Liver (tissue), 9 donors: Measurements from ENCODE around the gene GAS2L3. TPM values are rescaled to one million over a fixed set of nuclear protein-coding genes. Genes with fewer than 3 reads are reported as not detected.

Experiments
- DNase-seq: peaks from one replicate; pipeline ENCODE4 v3.0.0-alpha.2; 2017; ENCODE audit warnings: low spot score
- H3K27ac ChIP-seq, 2 donors: one replicate each; pipeline ENCODE4 v1.7.0; 2013; ENCODE audit warnings: inconsistent platforms in 2 of 2, low read length in 2 of 2, control low read depth in 1 of 2, low read depth in 1 of 2, mild to moderate bottlenecking in 1 of 2
- H3K27me3 ChIP-seq, 4 donors: one replicate each; pipeline versions ENCODE4 v1.6.1 to v1.7.0; 2013; ENCODE audit warnings: low read length in 3 of 4, inconsistent platforms in 1 of 4, mild to moderate bottlenecking in 1 of 4, moderate library complexity in 1 of 4; ENCODE audit not compliant: control insufficient read depth in 4 of 4, insufficient read depth in 4 of 4
- H3K36me3 ChIP-seq, 4 donors: one replicate each; pipeline versions ENCODE4 v1.6.1 to v1.7.0; 2013; ENCODE audit warnings: low read length in 3 of 4, mild to moderate bottlenecking in 3 of 4, low read depth in 1 of 4, moderate library complexity in 1 of 4; ENCODE audit not compliant: control insufficient read depth in 4 of 4, insufficient read depth in 3 of 4
- H3K4me1 ChIP-seq, 4 donors: one replicate each; pipeline versions ENCODE4 v1.6.1 to v1.7.0; 2013; ENCODE audit warnings: low read length in 3 of 4, mild to moderate bottlenecking in 3 of 4, moderate library complexity in 1 of 4; ENCODE audit not compliant: control insufficient read depth in 4 of 4, insufficient read depth in 4 of 4
- H3K4me3 ChIP-seq, 3 donors: one replicate each; pipeline versions ENCODE4 v1.6.1 to v1.7.0; 2013; ENCODE audit warnings: low read length in 3 of 3, control low read depth in 1 of 3, low read depth in 1 of 3, mild to moderate bottlenecking in 1 of 3
- H3K9ac ChIP-seq, 2 donors: one replicate each; pipeline ENCODE4 v1.7.0; 2013; ENCODE audit warnings: low read length in 2 of 2, mild to moderate bottlenecking in 2 of 2, moderate library complexity in 2 of 2, control low read depth in 1 of 2, low read depth in 1 of 2
- H3K9me3 ChIP-seq, 4 donors: one replicate each; pipeline versions ENCODE4 v1.6.1 to v1.7.0; 2013; ENCODE audit warnings: low read length in 3 of 4; ENCODE audit not compliant: control insufficient read depth in 4 of 4
- ATF3 ChIP-seq: IDR thresholded peaks from 2 replicates; pipeline ENCODE4 v1.6.1; 2016; ENCODE audit warnings: antibody characterized with exemption
- CTCF ChIP-seq: fragments of 150-350 bp; IDR thresholded peaks from 2 replicates; pipeline ENCODE4 v1.5.1; 2017; ENCODE audit warnings: improper control_type of control experiment, low read depth, low read length; ENCODE audit not compliant: missing input control
- EGR1 ChIP-seq, 2 donors: IDR thresholded peaks; 2 replicates each; pipeline ENCODE4 v1.6.1; 2016 to 2018; ENCODE audit warnings: antibody characterized with exemption in 2 of 2, low read depth in 2 of 2
- FOXA1 ChIP-seq: IDR thresholded peaks from 2 replicates; pipeline ENCODE4 v1.6.1; 2016; ENCODE audit warnings: antibody characterized with exemption
- FOXA2 ChIP-seq: IDR thresholded peaks from 2 replicates; pipeline ENCODE4 v1.6.1; 2016; ENCODE audit warnings: antibody characterized with exemption
- GABPA ChIP-seq, 2 donors: IDR thresholded peaks in 1 of 2; conservative IDR thresholded peaks in 1 of 2; 2 replicates each; pipeline ENCODE4 v1.6.1; 2016; ENCODE audit warnings: antibody characterized with exemption in 2 of 2, mild to moderate bottlenecking in 1 of 2, moderate library complexity in 1 of 2
- HNF4A ChIP-seq, 2 donors: conservative IDR thresholded peaks; 2 replicates each; pipeline ENCODE4 v1.6.1; 2016; ENCODE audit warnings: antibody characterized with exemption in 2 of 2, mild to moderate bottlenecking in 2 of 2
- HNF4G ChIP-seq: IDR thresholded peaks from 2 replicates; pipeline ENCODE4 v1.6.1; 2016; ENCODE audit warnings: antibody characterized with exemption
- JUND ChIP-seq, 2 donors: IDR thresholded peaks; 2 replicates each; pipeline ENCODE4 v1.6.1; 2016; ENCODE audit warnings: antibody characterized with exemption in 2 of 2
- NR2F2 ChIP-seq: IDR thresholded peaks from 2 replicates; pipeline ENCODE4 v1.6.1; 2016; ENCODE audit warnings: antibody characterized with exemption
- RAD21 ChIP-seq, 2 donors: IDR thresholded peaks; 2 replicates each; pipeline ENCODE4 v1.6.1; 2016; ENCODE audit warnings: antibody characterized with exemption in 2 of 2, mild to moderate bottlenecking in 2 of 2
- RXRA ChIP-seq, 2 donors: IDR thresholded peaks; 2 replicates each; pipeline ENCODE4 v1.6.1; 2017 to 2018; ENCODE audit warnings: antibody characterized with exemption in 2 of 2, mild to moderate bottlenecking in 1 of 2
- SP1 ChIP-seq: IDR thresholded peaks from 2 replicates; pipeline ENCODE4 v1.6.1; 2018; ENCODE audit warnings: antibody characterized with exemption, mild to moderate bottlenecking
- TAF1 ChIP-seq: conservative IDR thresholded peaks from 2 replicates; pipeline ENCODE4 v1.6.1; 2016; ENCODE audit warnings: antibody characterized with exemption, mild to moderate bottlenecking
- YY1 ChIP-seq: IDR thresholded peaks from 2 replicates; pipeline ENCODE4 v1.6.1; 2016; ENCODE audit warnings: antibody characterized with exemption, mild to moderate bottlenecking
- ZBTB33 ChIP-seq: IDR thresholded peaks from 2 replicates; pipeline ENCODE4 v1.6.1; 2016; ENCODE audit warnings: antibody characterized with exemption
- WGBS: extraction: QIAGEN DNeasy Blood & Tissue Kit; methylation state at CpG from one replicate; pipeline ENCODE4 v1.1.7; 2013; 5-methylcytosine and 5-hydroxymethylcytosine counted together
- polyA plus RNA-seq, 2 donors: library from polyadenylated mRNA; stranded (reverse) in 1 of 2; unstranded in 1 of 2; fragments of 200-250 nt in 1 of 2; fragments of >200 nt in 1 of 2; fragmentation: Nextera tagmentation in 1 of 2; extraction: Ambion mirVana in 1 of 2; gene quantifications; one replicate each; pipeline versions ENCODE4 v1.2.1 to v1.2.3, GENCODE V29; 2013 to 2015
- total RNA-seq, 2 donors: library from RNA; depleted of rRNA; stranded (reverse); fragments of >200 nt; gene quantifications; one replicate each; pipeline ENCODE4 v1.2.3, GENCODE V29; 2014
- TF ChIP-seq, protein P1 (sequence below): IDR thresholded peaks from 2 replicates; pipeline ENCODE4 v1.6.1; 2016; ENCODE audit warnings: antibody characterized with exemption
- TF ChIP-seq, protein P2 (sequence below): IDR thresholded peaks from 2 replicates; pipeline ENCODE4 v1.6.1; 2016; ENCODE audit warnings: antibody characterized with exemption, mild to moderate bottlenecking
- donor health status: healthy.
- donor health status: healthy.
- donor health status: healthy.
- donor health status: healthy.
- donor health status: healthy.

The GAS2L3 gene
- total and polyA plus RNA-seq, 4 donors = 0.76 to 17.6 (median 2.4) TPM

DNA sequence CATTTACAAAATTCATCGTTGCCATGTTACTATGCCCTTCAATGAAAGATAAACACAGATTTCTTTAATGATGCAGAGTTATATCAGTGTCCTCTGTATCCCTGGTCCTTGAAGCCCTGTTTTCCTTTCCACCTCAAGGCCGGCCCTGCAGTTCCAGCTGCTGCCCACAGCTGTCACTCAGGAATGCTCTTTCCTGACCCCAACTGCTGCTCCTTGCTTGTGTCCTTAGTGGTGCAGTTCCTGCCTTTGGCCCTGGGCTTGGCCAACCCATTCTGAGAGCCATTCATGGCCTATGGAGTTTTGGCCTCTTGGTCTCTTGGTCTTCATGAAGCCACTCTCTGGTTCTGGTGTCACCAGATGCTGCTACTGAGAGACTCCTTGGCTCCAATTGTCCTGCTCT, 93.1 kb downstream of the GAS2L3 start:
- DNase-seq = no peak
- H3K4me3 ChIP-seq = no peak overlapping the region
- no peaks in the 10 kb centered on the region for H3K36me3 ChIP-seq
- 80% methylated on average over 2 of the region's 2 CpGs for WGBS
- H3K9me3 ChIP-seq = no peaks in the 10 kb centered on the region
- no peaks in the 10 kb centered on the region for H3K27me3 ChIP-seq
- H3K27ac ChIP-seq = no peak overlapping the region
- H3K9ac ChIP-seq = no peak overlapping the region
- H3K4me1 ChIP-seq = no peaks in the 10 kb centered on the region
- TF ChIP-seq ZBTB33 = no peak

DNA sequence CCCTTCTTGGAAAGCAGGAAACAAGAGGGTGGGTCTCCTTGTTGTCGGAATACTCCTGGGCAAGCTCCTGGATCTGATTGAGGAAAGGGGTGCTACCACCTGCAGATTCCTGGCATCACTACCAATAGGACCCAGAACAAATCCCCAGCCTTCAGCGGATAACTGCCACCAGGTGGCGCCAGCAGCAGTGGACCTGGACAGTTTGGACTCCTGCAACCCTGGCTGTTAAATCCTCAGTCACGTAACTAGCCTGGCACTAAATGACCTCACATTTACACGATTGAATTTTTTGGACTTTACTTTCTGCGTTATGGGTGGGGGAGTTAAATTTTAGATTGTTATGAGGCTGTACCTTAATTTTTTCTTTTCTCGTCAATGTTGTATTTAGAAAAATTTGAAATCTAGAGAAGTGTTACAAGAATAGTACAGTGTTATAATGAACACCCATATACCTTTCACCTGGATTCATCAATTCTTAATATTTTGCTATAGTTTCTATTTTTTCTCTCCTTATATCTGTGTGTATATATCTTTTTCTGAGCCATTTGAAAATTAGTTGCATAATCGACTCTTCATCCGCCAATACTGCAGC, 95.6 kb downstream of the GAS2L3 start:
- Histone ChIP-seq H3K4me3 (no peak overlapping the region), H3K9ac (no peak overlapping the region), H3K27ac (no peak overlapping the region), H3K4me1 (no peaks in the 10 kb centered on the region), H3K36me3 (no peaks in the 10 kb centered on the region), H3K9me3 (no peaks in the 10 kb centered on the region), H3K27me3 (peaks cover 0 to 3% (median 0%) of the 10 kb centered on the region in 4 donors)
- TF ChIP-seq RAD21 (IDR thresholded peaks at IDR 0.05) (peak; percentile 80 to 90), RXRA (IDR thresholded peaks at IDR 0.05) (peak; percentile 54 to 80), HNF4G (no peak), FOXA1 (no peak), TAF1 (no peak), JUND (IDR thresholded peaks at IDR 0.05) (no peak), FOXA2 (no peak), ZBTB33 (no peak), GABPA (IDR thresholded peaks at IDR 0.05 in 1 of 2, conservative IDR thresholded peaks at IDR 0.05 in 1 of 2) (no peak), ATF3 (no peak), SP1 (no peak), HNF4A (conservative IDR thresholded peaks at IDR 0.05) (peak; percentile 62 to 70), EGR1 (IDR thresholded peaks at IDR 0.05; ENCODE audit: low read depth in 2 of 2) (no peak), CTCF (peak; percentile 80), NR2F2 (no peak), YY1 (no peak)
- TF ChIP-seq, protein P1, sequence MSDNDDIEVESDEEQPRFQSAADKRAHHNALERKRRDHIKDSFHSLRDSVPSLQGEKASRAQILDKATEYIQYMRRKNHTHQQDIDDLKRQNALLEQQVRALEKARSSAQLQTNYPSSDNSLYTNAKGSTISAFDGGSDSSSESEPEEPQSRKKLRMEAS = no peak
- TF ChIP-seq, protein P2, sequence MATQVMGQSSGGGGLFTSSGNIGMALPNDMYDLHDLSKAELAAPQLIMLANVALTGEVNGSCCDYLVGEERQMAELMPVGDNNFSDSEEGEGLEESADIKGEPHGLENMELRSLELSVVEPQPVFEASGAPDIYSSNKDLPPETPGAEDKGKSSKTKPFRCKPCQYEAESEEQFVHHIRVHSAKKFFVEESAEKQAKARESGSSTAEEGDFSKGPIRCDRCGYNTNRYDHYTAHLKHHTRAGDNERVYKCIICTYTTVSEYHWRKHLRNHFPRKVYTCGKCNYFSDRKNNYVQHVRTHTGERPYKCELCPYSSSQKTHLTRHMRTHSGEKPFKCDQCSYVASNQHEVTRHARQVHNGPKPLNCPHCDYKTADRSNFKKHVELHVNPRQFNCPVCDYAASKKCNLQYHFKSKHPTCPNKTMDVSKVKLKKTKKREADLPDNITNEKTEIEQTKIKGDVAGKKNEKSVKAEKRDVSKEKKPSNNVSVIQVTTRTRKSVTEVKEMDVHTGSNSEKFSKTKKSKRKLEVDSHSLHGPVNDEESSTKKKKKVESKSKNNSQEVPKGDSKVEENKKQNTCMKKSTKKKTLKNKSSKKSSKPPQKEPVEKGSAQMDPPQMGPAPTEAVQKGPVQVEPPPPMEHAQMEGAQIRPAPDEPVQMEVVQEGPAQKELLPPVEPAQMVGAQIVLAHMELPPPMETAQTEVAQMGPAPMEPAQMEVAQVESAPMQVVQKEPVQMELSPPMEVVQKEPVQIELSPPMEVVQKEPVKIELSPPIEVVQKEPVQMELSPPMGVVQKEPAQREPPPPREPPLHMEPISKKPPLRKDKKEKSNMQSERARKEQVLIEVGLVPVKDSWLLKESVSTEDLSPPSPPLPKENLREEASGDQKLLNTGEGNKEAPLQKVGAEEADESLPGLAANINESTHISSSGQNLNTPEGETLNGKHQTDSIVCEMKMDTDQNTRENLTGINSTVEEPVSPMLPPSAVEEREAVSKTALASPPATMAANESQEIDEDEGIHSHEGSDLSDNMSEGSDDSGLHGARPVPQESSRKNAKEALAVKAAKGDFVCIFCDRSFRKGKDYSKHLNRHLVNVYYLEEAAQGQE = no peak
- DNase-seq = peak; percentile 80
- WGBS = 32% methylated on average over 9 of the region's 9 CpGs
